H4 (cell line): Measurements from ENCODE around the gene GRK3. TPM values are rescaled to one million over a fixed set of nuclear protein-coding genes. Genes with fewer than 3 reads are reported as not detected.
"Not testable (repeated sequence)": the region's sequence is repeated elsewhere in the genome, so short reads cannot be mapped to it uniquely, and the experiment has no call there.

ENCODE experiments used
- DNase-seq: peaks from one replicate; pipeline ENCODE4 v3.0.0-alpha.2; 2015; ENCODE audit warnings: low spot score
- total RNA-seq: library from RNA; depleted of rRNA; stranded (reverse); fragments of >200 nt; shearing (Covaris generic); gene quantifications from 2 replicates; pipeline ENCODE4 v1.2.3, GENCODE V29; 2014

Gene GRK3
- total RNA-seq, 1 experiment from 2014 or later, result 2.2 TPM

GRCh38 chr22:25698978-25699377 is 134.5 kb downstream of the GRK3 start:
- DNase-seq, result no peak

- DNase-seq, result no peak
Measured at GRCh38 chr22:25701056-25701780, 136.7 kb downstream of the GRK3 start.

- DNase-seq, result no peak
Measured at GRCh38 chr22:25702040-25702439, 137.6 kb downstream of the GRK3 start.

- no peak for DNase-seq
Measured at GRCh38 chr22:25702571-25703167, 138.2 kb downstream of the GRK3 start.

GRCh38 chr22:25704701-25705100 is 140.2 kb downstream of the GRK3 start:
- DNase-seq, result no peak

- no peak for DNase-seq
Measured at GRCh38 chr22:25706197-25706596, 141.7 kb downstream of the GRK3 start.

- DNase-seq, result not testable (repeated sequence)
Measured at GRCh38 chr22:25708430-25708829, 144.0 kb downstream of the GRK3 start.

- no peak for DNase-seq
Measured at GRCh38 chr22:25709758-25710157, 145.3 kb downstream of the GRK3 start.

- no peak for DNase-seq
Measured at GRCh38 chr22:25710501-25710900, 146.0 kb downstream of the GRK3 start.

GRCh38 chr22:25711491-25711890 is 147.0 kb downstream of the GRK3 start:
- no peak for DNase-seq

- DNase-seq, result no peak
Measured at GRCh38 chr22:25712661-25713400, 148.4 kb downstream of the GRK3 start.

GRCh38 chr22:25714070-25714469 is 149.6 kb downstream of the GRK3 start:
- DNase-seq, result no peak

- DNase-seq, result no peak
Measured at GRCh38 chr22:25714739-25715138, 150.3 kb downstream of the GRK3 start.

GRCh38 chr22:25716637-25717036 is 152.2 kb downstream of the GRK3 start:
- no peak for DNase-seq

- DNase-seq, result no peak
Measured at GRCh38 chr22:25718135-25718840, 153.8 kb downstream of the GRK3 start.

GRCh38 chr22:25722223-25722622 is 157.7 kb downstream of the GRK3 start:
- DNase-seq, result no peak

- DNase-seq, result no peak
Measured at GRCh38 chr22:25722626-25723025, 158.2 kb downstream of the GRK3 start.

- no peak for DNase-seq
Measured at GRCh38 chr22:25726241-25726640, 161.8 kb downstream of the GRK3 start.

- DNase-seq, result no peak
Measured at GRCh38 chr22:25728071-25728470, 163.6 kb downstream of the GRK3 start.

GRCh38 chr22:25729016-25729995 is 164.8 kb downstream of the GRK3 start:
- no peak for DNase-seq

- DNase-seq, result no peak
Measured at GRCh38 chr22:25735650-25736049, 171.2 kb downstream of the GRK3 start.
